GM21447 (cell line): ENCODE measurements around the gene ZNF709.
"Not testable (repeated sequence)": the region's sequence is repeated elsewhere in the genome, so short reads cannot be mapped to it uniquely, and the experiment has no call there.

Source experiments
- ATAC-seq: cut with Tn5 transposase; IDR thresholded peaks from one replicate; pipeline ENCODE4 v1.9.1; 2021; ENCODE audit not compliant: unreplicated experiment

ZNF709 gene

DNA sequence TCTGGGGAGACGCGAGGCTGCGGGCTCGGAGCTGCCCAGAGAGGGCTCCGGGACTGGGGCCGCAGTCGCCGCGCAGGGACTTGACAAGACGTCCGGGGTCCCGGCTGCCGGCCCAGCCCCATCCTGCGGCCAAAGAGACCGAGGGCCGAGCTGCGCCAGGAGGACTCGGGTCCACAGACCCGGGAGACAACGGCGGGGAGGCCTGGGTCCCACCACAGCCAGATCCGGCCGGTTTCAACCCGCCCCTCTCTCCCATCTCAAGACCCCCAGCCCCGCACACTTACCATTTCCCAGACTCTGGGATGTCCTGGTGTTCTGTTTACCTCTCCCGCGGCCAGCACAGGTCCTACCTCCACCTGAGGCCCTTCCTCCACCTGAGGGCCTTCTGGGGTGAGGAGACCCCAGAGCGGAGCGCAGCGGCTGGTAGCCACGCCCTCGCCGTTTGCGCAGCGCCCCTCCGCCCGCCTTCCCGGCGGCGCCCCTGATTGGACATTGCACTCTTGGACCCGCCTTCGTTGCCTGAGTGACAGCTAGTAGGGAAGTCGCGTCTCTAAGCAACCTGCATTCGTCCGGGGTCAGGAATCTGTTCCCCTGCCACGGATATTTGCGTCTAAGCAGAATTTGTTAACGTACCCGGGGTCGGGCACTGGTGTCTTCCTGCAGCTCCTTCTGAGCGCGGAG, at the start of gene ZNF709:
Gene ZNF709, minus strand, starts transcription at position 446 of the 681 bp plus-strand sequence. Its CDS starts 159 bp downstream, at position 287.
- peak; percentile 90 for ATAC-seq

- no peak for ATAC-seq
Observed at GRCh38 chr19:12527034-12527836, 42.6 kb upstream of the ZNF709 start.

DNA sequence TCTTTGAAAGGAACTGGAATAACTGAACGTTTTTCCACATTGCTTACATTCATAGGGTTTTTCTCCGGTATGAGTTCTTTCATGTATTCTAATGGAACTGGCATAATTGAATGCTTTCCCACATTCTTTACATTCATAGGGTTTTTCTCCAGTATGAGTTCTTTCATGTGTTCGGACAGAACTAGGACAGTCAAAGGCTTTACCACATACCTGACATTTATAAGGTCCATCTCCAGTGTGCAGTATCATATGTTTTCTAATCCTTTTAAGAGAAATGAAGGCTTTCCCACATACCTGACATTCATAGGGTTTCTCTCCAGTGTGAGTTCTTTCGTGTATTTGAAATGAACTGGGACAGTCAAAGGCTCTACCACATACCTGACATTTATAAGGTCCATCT, 41.9 kb upstream of the ZNF709 start:
- ATAC-seq, result no peak

- ATAC-seq, result no peak
Observed at GRCh38 chr19:12521996-12522395, 37.4 kb upstream of the ZNF709 start.

DNA sequence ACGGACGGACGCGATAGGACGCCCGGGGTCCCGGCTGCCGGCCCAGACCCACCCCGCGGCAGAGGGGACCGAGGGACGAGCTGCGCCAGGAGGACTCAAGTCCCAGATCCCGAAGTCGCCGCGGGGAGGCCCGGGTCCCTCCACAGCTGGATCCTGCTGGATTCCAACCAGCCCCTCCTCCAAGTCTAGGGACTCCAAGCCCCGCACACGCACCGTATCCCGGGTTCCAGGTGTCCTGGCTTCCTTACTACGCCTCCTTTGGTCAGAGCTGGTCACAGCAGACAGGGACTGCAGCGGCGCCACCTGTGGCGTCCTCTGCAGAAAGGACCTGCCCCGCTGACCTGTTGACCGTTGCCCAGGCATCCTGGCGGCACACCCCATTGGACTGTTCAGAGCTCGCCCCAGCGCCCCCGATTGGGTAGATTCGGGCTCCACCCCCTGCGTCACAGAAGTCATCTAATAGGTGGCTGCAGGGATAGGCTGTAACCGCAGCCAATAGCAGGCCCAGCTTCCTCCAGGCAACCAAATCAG, 29.0 kb upstream of the ZNF709 start:
- no peak for ATAC-seq

- no peak for ATAC-seq
Observed at GRCh38 chr19:12497032-12497431, 12.4 kb upstream of the ZNF709 start.

DNA sequence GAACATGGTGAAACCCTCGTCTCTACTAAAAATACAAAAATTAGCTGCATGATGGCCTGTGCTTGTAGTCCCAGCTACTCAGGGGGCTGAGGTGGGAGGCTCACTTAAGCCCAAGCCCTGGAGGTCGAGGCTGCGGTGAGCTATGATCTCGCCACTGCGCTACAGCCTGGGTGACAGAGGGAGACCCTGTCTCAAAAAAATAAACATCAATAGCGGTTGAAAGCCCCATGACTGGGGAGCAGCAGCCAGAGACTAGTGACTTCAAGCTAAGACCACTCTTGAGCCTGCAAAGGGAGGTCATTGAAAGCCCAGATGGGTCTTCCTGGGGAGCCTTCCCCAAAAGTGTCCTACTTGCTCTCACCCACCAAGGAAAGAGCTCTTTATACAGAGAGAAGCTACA, 11.9 kb upstream of the ZNF709 start:
- no peak for ATAC-seq

- peak; percentile 81 for ATAC-seq
Observed at GRCh38 chr19:12495002-12495802, 10.6 kb upstream of the ZNF709 start.

DNA sequence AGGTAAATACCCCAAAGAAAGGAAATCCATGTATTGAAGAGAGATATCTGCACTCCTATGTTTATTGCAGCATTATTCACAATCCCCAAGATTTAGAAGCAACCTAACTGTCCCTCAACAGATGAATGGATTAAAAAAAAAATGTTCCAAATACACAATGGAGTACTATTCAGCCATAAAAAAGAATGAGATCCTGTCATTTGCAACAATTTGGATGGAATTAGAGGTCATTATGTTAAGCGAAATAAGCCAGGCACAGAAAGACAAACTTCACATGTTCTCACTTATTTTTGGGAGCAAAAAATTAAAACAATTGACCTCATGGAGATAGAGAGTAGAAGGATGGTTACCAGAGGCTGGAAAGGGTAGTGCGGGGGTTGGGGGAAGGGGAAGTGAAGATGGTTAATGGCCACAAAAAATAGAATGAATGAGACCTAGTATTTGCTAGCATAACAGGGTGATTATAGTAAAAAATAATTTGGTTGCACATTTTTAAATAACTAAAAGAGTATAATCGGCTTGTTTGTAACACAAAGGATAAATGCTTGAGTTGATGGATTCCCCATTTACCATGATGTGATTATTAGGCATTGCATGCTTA, 9.7 kb upstream of the ZNF709 start:
- no peak for ATAC-seq

GRCh38 chr19:12486265-12486783, 1.7 kb upstream of the ZNF709 start:
- not testable (repeated sequence) for ATAC-seq

GRCh38 chr19:12485571-12485970, 955 bp upstream of the ZNF709 start:
- no peak for ATAC-seq

- ATAC-seq, result peak; percentile 13
Observed at GRCh38 chr19:12485052-12485416, 418 bp upstream of the ZNF709 start.

GRCh38 chr19:12484011-12484370, 625 bp downstream of the ZNF709 start:
- no peak for ATAC-seq

- ATAC-seq, result no peak
Observed at GRCh38 chr19:12482509-12482886, 2.1 kb downstream of the ZNF709 start.

DNA sequence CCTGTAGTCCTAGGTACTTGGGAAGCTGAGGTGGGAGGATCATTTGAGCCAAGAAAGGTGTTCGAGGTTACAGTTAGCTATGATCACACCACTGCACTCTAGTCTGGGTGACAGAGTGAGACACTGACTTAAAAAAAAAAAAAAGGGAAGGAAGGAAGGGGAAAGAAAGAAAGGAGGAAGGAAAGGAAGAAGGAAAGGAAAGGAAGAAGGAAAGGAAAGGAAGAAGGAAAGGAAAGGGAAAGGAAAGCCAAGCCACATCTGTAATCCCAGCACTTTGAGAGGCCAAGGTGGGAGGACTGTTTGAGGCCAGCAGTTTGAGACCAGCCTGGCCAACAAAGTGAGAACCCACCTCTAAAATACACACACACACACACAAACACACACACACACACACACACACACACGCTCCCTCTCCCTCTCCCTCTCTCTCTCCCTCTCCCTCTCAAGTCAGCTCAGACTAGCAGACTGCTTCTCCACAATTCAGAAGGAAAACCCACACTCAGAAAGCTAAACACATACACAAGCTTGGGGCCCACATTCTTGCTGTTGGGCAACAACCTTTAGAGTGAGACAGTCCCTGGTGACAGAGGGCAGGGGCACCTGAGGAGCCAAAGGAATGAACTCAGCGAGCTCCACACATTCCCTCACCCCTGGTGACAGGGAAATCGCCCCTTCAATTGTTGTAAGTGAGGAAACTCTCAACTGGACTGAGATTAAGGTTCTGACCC, 2.7 kb downstream of the ZNF709 start:
- ATAC-seq, result no peak

GRCh38 chr19:12478234-12478941, 6.2 kb downstream of the ZNF709 start:
- no peak for ATAC-seq

- not testable (repeated sequence) for ATAC-seq
Observed at GRCh38 chr19:12467651-12468050, 17.0 kb downstream of the ZNF709 start.

GRCh38 chr19:12465211-12465610, 19.4 kb downstream of the ZNF709 start:
- no peak for ATAC-seq

DNA sequence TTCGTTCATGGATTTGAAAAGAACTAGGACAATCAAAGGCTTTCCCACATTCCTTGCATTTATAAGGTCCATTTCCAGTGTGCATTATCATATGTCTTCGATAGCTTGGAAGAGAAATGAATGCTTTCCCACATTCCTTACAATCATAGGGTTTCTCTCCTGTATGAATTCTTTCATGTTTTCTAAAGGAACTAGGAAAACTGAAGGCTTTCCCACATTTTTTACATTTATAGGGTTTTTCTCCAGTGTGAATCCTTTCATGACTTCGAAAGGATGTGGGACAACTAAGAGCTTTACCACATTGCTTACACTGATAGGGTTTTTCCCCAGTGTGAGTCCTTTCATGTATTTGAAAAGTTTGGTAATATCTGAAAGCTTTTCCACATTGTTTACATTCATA, 19.8 kb downstream of the ZNF709 start:
- no peak for ATAC-seq

GRCh38 chr19:12464139-12464538, 20.5 kb downstream of the ZNF709 start:
- not testable (repeated sequence) for ATAC-seq
